ENCODE measurements around the gene ATP13A3.

GRCh38 chr3:194534243-194534642 is 47.4 kb upstream of the ATP13A3 start:
- no peak for TF ChIP-seq REST (IDR thresholded peaks at IDR 0.05; ENCODE audit: borderline replicate concordance)
- TF ChIP-seq REST (CRISPR knock-in tag; IDR thresholded peaks at IDR 0.05; ENCODE audit: low read depth), result no peak
- TF ChIP-seq, protein P1, sequence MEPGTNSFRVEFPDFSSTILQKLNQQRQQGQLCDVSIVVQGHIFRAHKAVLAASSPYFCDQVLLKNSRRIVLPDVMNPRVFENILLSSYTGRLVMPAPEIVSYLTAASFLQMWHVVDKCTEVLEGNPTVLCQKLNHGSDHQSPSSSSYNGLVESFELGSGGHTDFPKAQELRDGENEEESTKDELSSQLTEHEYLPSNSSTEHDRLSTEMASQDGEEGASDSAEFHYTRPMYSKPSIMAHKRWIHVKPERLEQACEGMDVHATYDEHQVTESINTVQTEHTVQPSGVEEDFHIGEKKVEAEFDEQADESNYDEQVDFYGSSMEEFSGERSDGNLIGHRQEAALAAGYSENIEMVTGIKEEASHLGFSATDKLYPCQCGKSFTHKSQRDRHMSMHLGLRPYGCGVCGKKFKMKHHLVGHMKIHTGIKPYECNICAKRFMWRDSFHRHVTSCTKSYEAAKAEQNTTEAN (CRISPR knock-in tag; IDR thresholded peaks at IDR 0.05), result no peak
- no peak for TF ChIP-seq YY1 (IDR thresholded peaks at IDR 0.05; ENCODE audit: borderline replicate concordance in 1 of 3, control insufficient read depth in 1 of 3, extremely low read depth in 1 of 3, insufficient read depth in 3 of 3, insufficient read length in 1 of 3, insufficient replicate concordance in 2 of 3, low read depth in 1 of 3, low read length in 2 of 3)
- TF ChIP-seq, protein P2, sequence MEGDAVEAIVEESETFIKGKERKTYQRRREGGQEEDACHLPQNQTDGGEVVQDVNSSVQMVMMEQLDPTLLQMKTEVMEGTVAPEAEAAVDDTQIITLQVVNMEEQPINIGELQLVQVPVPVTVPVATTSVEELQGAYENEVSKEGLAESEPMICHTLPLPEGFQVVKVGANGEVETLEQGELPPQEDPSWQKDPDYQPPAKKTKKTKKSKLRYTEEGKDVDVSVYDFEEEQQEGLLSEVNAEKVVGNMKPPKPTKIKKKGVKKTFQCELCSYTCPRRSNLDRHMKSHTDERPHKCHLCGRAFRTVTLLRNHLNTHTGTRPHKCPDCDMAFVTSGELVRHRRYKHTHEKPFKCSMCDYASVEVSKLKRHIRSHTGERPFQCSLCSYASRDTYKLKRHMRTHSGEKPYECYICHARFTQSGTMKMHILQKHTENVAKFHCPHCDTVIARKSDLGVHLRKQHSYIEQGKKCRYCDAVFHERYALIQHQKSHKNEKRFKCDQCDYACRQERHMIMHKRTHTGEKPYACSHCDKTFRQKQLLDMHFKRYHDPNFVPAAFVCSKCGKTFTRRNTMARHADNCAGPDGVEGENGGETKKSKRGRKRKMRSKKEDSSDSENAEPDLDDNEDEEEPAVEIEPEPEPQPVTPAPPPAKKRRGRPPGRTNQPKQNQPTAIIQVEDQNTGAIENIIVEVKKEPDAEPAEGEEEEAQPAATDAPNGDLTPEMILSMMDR (IDR thresholded peaks at IDR 0.05 in 2 of 3, conservative IDR thresholded peaks at IDR 0.05 in 1 of 3; ENCODE audit: insufficient read depth in 2 of 3, low read depth in 1 of 3, low read length in 3 of 3), result no peak
- TF ChIP-seq NFE2L1 (tag; IDR thresholded peaks at IDR 0.05; ENCODE audit: borderline replicate concordance, low read depth), result no peak
- TF ChIP-seq MYBL2 (IDR thresholded peaks at IDR 0.05; ENCODE audit: low read depth), result no peak
- TF ChIP-seq MYBL2 (CRISPR knock-in tag; IDR thresholded peaks at IDR 0.05; ENCODE audit: borderline replicate concordance), result no peak
- no peak for TF ChIP-seq HES1 (IDR thresholded peaks at IDR 0.05; ENCODE audit: low read depth)
- no peak for TF ChIP-seq PCBP1 (IDR thresholded peaks at IDR 0.05; ENCODE audit: low read depth, low read length, poor library complexity, severe bottlenecking)
